Measurements from ENCODE around the gene EXO1. TPM values are rescaled to one million over a fixed set of nuclear protein-coding genes. Genes with fewer than 3 reads are reported as not detected.

Gene EXO1
- total and polyA plus RNA-seq, 9 of the 15 experiments (the other 6 are each of a cell fraction or from before 2014, with no cell fraction given): 36.0 to 125 (median 83.9) TPM

DNA sequence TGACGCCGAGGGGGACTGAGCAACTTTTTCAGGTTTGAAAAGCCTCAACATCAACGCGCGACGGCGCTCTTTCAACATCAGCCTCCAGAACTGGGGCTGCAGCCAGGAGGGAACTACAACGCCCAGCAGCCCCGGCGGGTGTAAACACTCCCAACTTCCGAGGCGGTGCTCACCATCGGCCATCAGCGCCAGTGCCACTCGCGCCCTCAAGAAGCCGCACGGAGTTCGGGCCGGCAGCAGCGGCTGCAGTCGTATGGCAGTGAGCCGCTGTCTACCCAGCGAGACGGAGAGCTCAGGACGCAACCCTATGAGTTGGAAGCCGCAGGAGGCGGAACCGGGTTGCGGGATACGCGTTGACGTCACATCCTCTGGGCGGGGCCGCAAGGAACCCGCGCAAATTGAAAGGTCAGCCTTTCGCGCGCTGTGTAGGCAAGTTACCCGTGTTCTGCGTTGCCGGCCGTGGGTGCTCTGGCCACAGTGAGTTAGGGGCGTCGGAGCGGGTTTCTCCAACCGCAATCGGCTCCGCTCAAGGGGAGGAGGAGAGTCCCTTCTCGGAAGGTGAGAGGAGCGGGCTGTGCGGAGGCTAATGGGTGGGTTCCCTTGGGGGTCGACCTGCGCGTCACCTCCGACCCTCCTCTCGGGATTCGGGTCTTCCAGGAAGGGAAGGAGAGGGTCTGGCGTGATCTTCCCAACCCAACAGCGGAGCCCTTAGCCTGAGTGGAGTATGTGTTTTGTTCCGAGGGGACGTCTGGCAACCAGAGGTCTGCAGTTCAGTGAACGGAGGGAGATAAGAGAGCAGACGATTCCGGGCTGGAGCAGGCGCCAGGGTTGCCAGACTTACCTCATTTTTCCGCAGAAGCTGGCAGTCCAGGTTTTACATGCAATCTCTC is at the start of gene EXO1 (continued):
- TF ChIP-seq CBX1 (IDR thresholded peaks at IDR 0.05; ENCODE audit: low read depth) (peak; percentile 96), MAFK (IDR thresholded peaks at IDR 0.05; ENCODE audit: low read length) (peak; percentile 31), CC2D1A (IDR thresholded peaks at IDR 0.05) (no peak), ZNF431 (CRISPR knock-in tag; IDR thresholded peaks at IDR 0.05) (0 out of 2 replicates have a peak, but pooled peaks have one; percentile 68), TAF9B (IDR thresholded peaks at IDR 0.05; ENCODE audit: partially characterized antibody) (peak; percentile 58), OTX1 (CRISPR knock-in tag; IDR thresholded peaks at IDR 0.05) (no peak), ZNF444 (CRISPR knock-in tag; IDR thresholded peaks at IDR 0.05) (no peak), GABPB2 (CRISPR knock-in tag; conservative IDR thresholded peaks at IDR 0.05) (no peak), ZNF584 (CRISPR knock-in tag; IDR thresholded peaks at IDR 0.05; ENCODE audit: low read depth) (no peak; the same call in 1 of the 2 replicates), NONO (IDR thresholded peaks at IDR 0.05; ENCODE audit: low read depth in 2 of 2, low read length in 1 of 2) (no peak), MEF2A (IDR thresholded peaks at IDR 0.05; ENCODE audit: control insufficient read depth, low read depth, low read length) (no peak), FOXJ3 (CRISPR knock-in tag; IDR thresholded peaks at IDR 0.05) (no peak; the same call in 1 of the 2 replicates), ZBTB12 (CRISPR knock-in tag; IDR thresholded peaks at IDR 0.05) (peak; percentile 93), NR2C2 (CRISPR knock-in tag; IDR thresholded peaks at IDR 0.05) (peak; percentile 88), NR2C2 (tag; IDR thresholded peaks at IDR 0.05) (peak; percentile 92), XRCC4 (IDR thresholded peaks at IDR 0.05; ENCODE audit: extremely low read depth, insufficient read depth, insufficient read length) (no peak), DIDO1 (tag; IDR thresholded peaks at IDR 0.05; ENCODE audit: low read depth) (peak; percentile 91), SMAD4 (CRISPR knock-in tag; conservative IDR thresholded peaks at IDR 0.05) (peak; percentile 33; the same call in 1 of the 2 replicates), ZNF212 (CRISPR knock-in tag; IDR thresholded peaks at IDR 0.05) (0 out of 2 replicates have a peak, but pooled peaks have one; percentile 47), SIX5 (IDR thresholded peaks at IDR 0.05; ENCODE audit: borderline replicate concordance in 1 of 2, insufficient read depth in 1 of 2, low read depth in 1 of 2, low read length in 2 of 2) (peak; percentile 87 to 94), ZBTB8A (IDR thresholded peaks at IDR 0.05; ENCODE audit: partially characterized antibody) (no peak), GABPB1 (CRISPR knock-in tag; IDR thresholded peaks at IDR 0.05) (peak; percentile 97), SRSF3 (IDR thresholded peaks at IDR 0.05; ENCODE audit: insufficient read depth, low read length) (no peak), CEBPZ (IDR thresholded peaks at IDR 0.05; ENCODE audit: borderline replicate concordance, low read depth, low read length) (no peak), E2F3 (CRISPR knock-in tag; IDR thresholded peaks at IDR 0.05) (peak; percentile 99)
